PC-9 (cell line): ENCODE data around the gene IGFBP5.

Experiments
- CTCF ChIP-seq: fragments of 200-600 bp; sonication (generic); conservative IDR thresholded peaks from 2 replicates; pipeline ENCODE4 v1.6.1; 2017; ENCODE audit warnings: mixed run types, antibody characterized with exemption, mild to moderate bottlenecking, moderate library complexity
- EZH2 ChIP-seq: fragments of 200-600 bp; sonication (generic); IDR thresholded peaks from 2 replicates; pipeline ENCODE4 v1.8.0; 2017; ENCODE audit warnings: antibody characterized with exemption, low read depth

GRCh38 chr2:216626875-216627245 is 68.5 kb downstream of the IGFBP5 start:
- no peak for TF ChIP-seq CTCF
- TF ChIP-seq EZH2: no peak
